GM12878 (cell line): Measurements from ENCODE around the gene DCC. TPM values are rescaled to one million over a fixed set of nuclear protein-coding genes. Genes with fewer than 3 reads are reported as not detected.

Experiments used
- ATAC-seq: fragments of 200-7000 bp; cut with Tn5 transposase; 3 replicates; pipeline ENCODE4 v1.9.1; 2020; ENCODE audit warnings: mild to moderate bottlenecking, moderate library complexity
- BruUV-seq: library from RNA; stranded (reverse); fragments of 400-500 nt; replicated peaks from 2 replicates; lab custom pipeline; 2021; lab: Mats Ljungman, UMichigan
- CTCF ChIA-PET: fragments of 300-600 bp; sonication (Branson Sonifier 250); formaldehyde crosslinking; extraction: SDS; loops from one replicate; lab custom pipeline; 2021; ENCODE audit warnings: inconsistent platforms; lab: Yijun Ruan, JAX
- POLR2A ChIA-PET: fragments of 350-600 bp; formaldehyde crosslinking; extraction: SDS; loops from one replicate; lab custom pipeline; 2021; ENCODE audit warnings: inconsistent platforms; lab: Charles Lee
- RAD21 ChIA-PET: fragments of 300-600 bp; sonication (Branson Sonifier 250); formaldehyde crosslinking; loops from one replicate; lab custom pipeline; 2023; ENCODE audit warnings: antibody characterized with exemption; ENCODE audit not compliant: unreplicated experiment; lab: Charles Lee
- SMC1A ChIA-PET: fragments of 300-600 bp; sonication (Branson Sonifier 250); formaldehyde crosslinking; loops from one replicate; lab custom pipeline; 2023; ENCODE audit not compliant: unreplicated experiment, uncharacterized antibody; lab: Charles Lee
- DNase-seq: peaks from one replicate; pipeline ENCODE4 v3.0.0-alpha.2; 2011; ENCODE audit warnings: low read depth, low spot score
- FAIRE-seq: peaks from 3 replicates; lab custom pipeline; 2011; peaks lifted over from hg19 to GRCh38; lab: Jason Lieb, UNC
- H2AFZ ChIP-seq: 2 replicates; pipeline ENCODE4 v1.6.0; 2011; ENCODE audit warnings: low read depth, low read length, control low read depth; ENCODE audit not compliant: control insufficient read depth
- H3K27ac ChIP-seq: 2 replicates; pipeline ENCODE4 v1.5.1; 2011; ENCODE audit warnings: control low read depth; ENCODE audit not compliant: control insufficient read depth, insufficient read depth
- H3K27me3 ChIP-seq, 2 experiments: replicated peaks in 1 of 2; 2 replicates each; pipeline versions ENCODE4 v1.6.0 to v1.6.1; 2011; ENCODE audit warnings: low read length in 1 of 2; ENCODE audit not compliant: control insufficient read depth in 2 of 2, insufficient read depth in 2 of 2
- H3K36me3 ChIP-seq, 2 experiments: 2 replicates each; pipeline ENCODE4 v1.5.1; 2011; ENCODE audit warnings: low read length in 1 of 2; ENCODE audit not compliant: control insufficient read depth in 2 of 2, insufficient read depth in 2 of 2
- H3K4me1 ChIP-seq: 2 replicates; pipeline ENCODE4 v1.6.1; 2011; ENCODE audit warnings: mild to moderate bottlenecking, low read length, moderate library complexity, mixed read lengths; ENCODE audit not compliant: control insufficient read depth, insufficient read depth
- H3K4me2 ChIP-seq: 2 replicates; pipeline ENCODE4 v1.6.0; 2011; ENCODE audit warnings: control low read depth; ENCODE audit not compliant: control insufficient read depth, insufficient read depth
- H3K4me3 ChIP-seq: fragments of 200-600 bp; sonication (generic); 2 replicates; pipeline ENCODE4 v1.5.1; 2016
- H3K79me2 ChIP-seq: 2 replicates; pipeline ENCODE4 v1.6.0; 2011; ENCODE audit warnings: low read length; ENCODE audit not compliant: control insufficient read depth, insufficient read depth
- H3K9ac ChIP-seq: 2 replicates; pipeline ENCODE4 v1.8.0; 2011; ENCODE audit warnings: low read length, control low read depth, mixed read lengths; ENCODE audit not compliant: control insufficient read depth, insufficient read depth
- H3K9me3 ChIP-seq: replicated peaks from 3 replicates; pipeline ENCODE4 v1.5.1; 2011; ENCODE audit warnings: mild to moderate bottlenecking, low read length; ENCODE audit not compliant: control insufficient read depth, insufficient read depth
- H4K20me1 ChIP-seq: 2 replicates; pipeline ENCODE4 v1.6.0; 2011; ENCODE audit not compliant: control insufficient read depth, insufficient read depth
- ASH2L ChIP-seq: fragments of 300-600, 200-600 bp; sonication (generic); IDR thresholded peaks from 2 replicates; pipeline ENCODE4 v1.6.1; 2017; ENCODE audit warnings: low read depth, mild to moderate bottlenecking, borderline replicate concordance
- BCLAF1 ChIP-seq: fragments of 450-650 bp; IDR thresholded peaks from 2 replicates; pipeline ENCODE4 v1.6.1; 2017; ENCODE audit warnings: antibody characterized with exemption, mild to moderate bottlenecking, moderate library complexity
- CEBPB ChIP-seq, 2 experiments: fragments of 150-350 bp in 1 of 2; IDR thresholded peaks; 2 replicates each; pipeline ENCODE4 v1.6.1; 2012 to 2014; ENCODE audit warnings: low read depth in 2 of 2, low read length in 2 of 2, borderline replicate concordance in 1 of 2, inconsistent platforms in 1 of 2
- E2F4 ChIP-seq: IDR thresholded peaks from 2 replicates; pipeline ENCODE4 v1.6.1; 2012; ENCODE audit warnings: low read depth, low read length, improper control_type of control experiment
- IRF3 ChIP-seq: fragments of 450-650 bp; IDR thresholded peaks from 2 replicates; pipeline ENCODE4 v1.6.1; 2014; ENCODE audit warnings: mild to moderate bottlenecking
- JUNB ChIP-seq: IDR thresholded peaks from 2 replicates; pipeline ENCODE4 v1.6.1; 2016; ENCODE audit warnings: antibody characterized with exemption, mild to moderate bottlenecking
- MEF2A ChIP-seq: IDR thresholded peaks from 2 replicates; pipeline ENCODE4 v1.6.1; 2011; ENCODE audit warnings: low read depth, mild to moderate bottlenecking, low read length, moderate library complexity; ENCODE audit not compliant: insufficient read depth
- MLLT1 ChIP-seq: fragments of 450-650 bp; IDR thresholded peaks from 2 replicates; pipeline ENCODE4 v1.6.1; 2016; ENCODE audit warnings: mild to moderate bottlenecking
- PBX3 ChIP-seq: IDR thresholded peaks from 2 replicates; pipeline ENCODE4 v1.6.1; 2011; ENCODE audit warnings: mild to moderate bottlenecking, low read depth, low read length, moderate library complexity; ENCODE audit not compliant: insufficient replicate concordance
- SMAD1 ChIP-seq: fragments of 450-650 bp; IDR thresholded peaks from 2 replicates; pipeline ENCODE4 v1.6.1; 2018; ENCODE audit warnings: mild to moderate bottlenecking, low read depth; ENCODE audit not compliant: partially characterized antibody
- SMC3 ChIP-seq: IDR thresholded peaks from 2 replicates; pipeline ENCODE4 v1.6.1; 2011; ENCODE audit warnings: low read length, improper control_type of control experiment, borderline replicate concordance
- YBX1 ChIP-seq: fragments of 450-650 bp; IDR thresholded peaks from 2 replicates; pipeline ENCODE4 v1.6.1; 2016; ENCODE audit warnings: antibody characterized with exemption
- ZNF384 ChIP-seq: IDR thresholded peaks from 2 replicates; pipeline ENCODE4 v1.6.1; 2012; ENCODE audit warnings: low read depth, mild to moderate bottlenecking, low read length, improper control_type of control experiment, borderline replicate concordance
- ZNF622 ChIP-seq: fragments of 450-650 bp; IDR thresholded peaks from 2 replicates; pipeline ENCODE4 v1.6.1; 2017; ENCODE audit warnings: mild to moderate bottlenecking, inconsistent platforms
- WGBS: methylation state at CpG from one replicate; pipeline ENCODE4 v1.1.6; 2016; ENCODE audit warnings: low lambda C conversion rate; ENCODE audit not compliant: insufficient replicate concordance, insufficient coverage; ENCODE audit errors: missing lambda C conversion rate; 5-methylcytosine and 5-hydroxymethylcytosine counted together
- in situ Hi-C: fragments of 300-500 bp; cut with MboI; formaldehyde crosslinking; loops from 9 replicates; pipeline ENCODE4 v1.14.3; 2018; ENCODE audit warnings: mixed read lengths
- intact Hi-C: fragments of 100-400 bp; cut with micrococcal nuclease; formaldehyde crosslinking; loops from one replicate; pipeline ENCODE4 v1.14.2; 2022; ENCODE audit not compliant: unreplicated experiment
- polyA plus RNA-seq, 11 experiments: library from polyadenylated mRNA; depleted of rRNA in 4 of 11; unstranded in 6 of 11; stranded (reverse) in 5 of 11; fragments of >200 nt; fragmentation: Nextera tagmentation in 4 of 11; fragmentation: Illumina TruSeq in 1 of 11; extraction: Ambion mirVana in 4 of 11; extraction: Trizol in 1 of 11; gene quantifications; 1 replicate in 1 of 11; 2 replicates in 10 of 11; pipeline versions ENCODE4 v1.2.1 to v1.2.3, GENCODE V29; 2011 to 2016; ENCODE audit warnings: inconsistent platforms in 2 of 11, missing spikeins in 2 of 11, low read depth in 1 of 11
- total RNA-seq, 4 experiments: library from RNA; depleted of rRNA in 3 of 4; stranded (reverse); fragments of >200 nt in 3 of 4; fragmentation: Illumina TruSeq in 1 of 4; extraction: Trizol in 1 of 4; gene quantifications; 2 replicates each; pipeline versions ENCODE4 v1.2.1 to v1.2.3, GENCODE V29; 2013 to 2021

Gene DCC
- total and polyA plus RNA-seq, 10 of the 15 experiments (the other 5 are each of a cell fraction or from before 2014, with no cell fraction given) = 0.01 TPM; not detected in 9

GRCh38 chr18:52427521-52428175, 87.7 kb downstream of the DCC start:
- POLR2A ChIA-PET = no interaction called here
- H3K4me2 ChIP-seq = no peak overlapping the region
- H3K4me1 ChIP-seq = no peaks in the 10 kb centered on the region
- no peaks in the 10 kb centered on the region for H4K20me1 ChIP-seq
- in situ Hi-C loops (no loop called here), intact Hi-C loops (no loop called here)
- H3K9ac ChIP-seq = no peak overlapping the region
- no peaks in the 10 kb centered on the region for H3K79me2 ChIP-seq
- CTCF ChIA-PET = interaction anchor here (0.7 kb wide), 1 partner anchor 1611 kb away, joined by 3 read pairs; no protein-coding TSS in a partner anchor
- no peak overlapping the region for H3K4me3 ChIP-seq
- DNase-seq (no peak), ATAC-seq (no peak), FAIRE-seq (no peak)
- no peaks in the 10 kb centered on the region for H3K36me3 ChIP-seq
- TF ChIP-seq MLLT1 (no peak), JUNB (no peak), BCLAF1 (no peak), PBX3 (no peak), IRF3 (no peak), SMAD1 (no peak), E2F4 (no peak), ASH2L (no peak), SMC3 (no peak), YBX1 (no peak), CEBPB (IDR thresholded peaks at IDR 0.05; ENCODE audit: borderline replicate concordance in 1 of 2, low read depth in 2 of 2, low read length in 2 of 2) (no peak), ZNF622 (no peak), MEF2A (no peak), ZNF384 (no peak)
- H3K9me3 ChIP-seq = no peaks in the 10 kb centered on the region
- BruUV-seq = no TSS peak
- H3K27me3 ChIP-seq = no peaks in the 10 kb centered on the region
- SMC1A ChIA-PET = no interaction called here
- RAD21 ChIA-PET = no interaction called here
- H3K27ac ChIP-seq = no peak overlapping the region
- WGBS = 32% methylated on average over 4 of the region's 4 CpGs
- no peak overlapping the region for H2AFZ ChIP-seq
